HG03442 (cell line): Measurements from ENCODE around the gene SLCO4C1.

Experiments
- ATAC-seq: cut with Tn5 transposase; IDR thresholded peaks from one replicate; pipeline ENCODE4 v1.9.1; 2021; ENCODE audit warnings: mild to moderate bottlenecking, moderate library complexity; ENCODE audit not compliant: unreplicated experiment

The SLCO4C1 gene

DNA sequence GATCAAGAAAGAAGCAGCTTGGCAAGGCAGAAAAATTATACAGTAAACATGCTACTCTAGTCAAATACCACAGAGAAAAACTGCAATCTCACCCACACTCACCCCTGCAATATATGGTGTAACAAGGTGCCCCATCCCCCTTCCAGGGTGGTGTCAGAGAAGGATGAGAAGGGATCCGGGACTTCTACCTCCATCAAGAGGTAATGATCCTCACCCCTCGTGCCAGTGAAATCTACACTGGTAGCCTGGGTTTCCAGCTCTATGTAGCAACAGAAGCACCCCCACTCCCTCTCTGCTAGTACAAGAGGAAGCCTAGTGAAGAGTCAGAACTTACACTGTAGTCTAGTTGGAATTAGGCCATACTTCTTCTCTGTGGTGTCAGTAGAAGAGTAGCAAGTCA lies 18.9 kb downstream of the SLCO4C1 start:
- ATAC-seq = no peak

DNA sequence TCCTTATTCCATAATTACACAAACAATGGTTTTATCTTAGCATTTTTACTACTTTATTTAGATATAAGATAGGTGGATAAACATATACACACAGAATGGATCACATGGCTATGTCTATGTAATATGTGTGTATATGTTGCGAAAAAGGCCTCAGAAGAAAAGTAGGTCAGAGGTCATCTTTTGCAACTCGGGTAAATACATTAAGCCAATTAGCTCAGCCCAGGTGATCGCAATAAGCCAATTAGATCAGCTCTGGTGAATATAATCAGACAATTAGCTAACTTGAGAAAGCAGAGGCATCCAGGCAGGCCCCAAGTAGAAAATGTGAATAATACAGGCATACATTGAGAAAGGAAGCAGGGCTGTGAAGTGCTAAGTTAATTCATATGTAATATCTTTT lies 24.3 kb downstream of the SLCO4C1 start:
- no peak for ATAC-seq

DNA sequence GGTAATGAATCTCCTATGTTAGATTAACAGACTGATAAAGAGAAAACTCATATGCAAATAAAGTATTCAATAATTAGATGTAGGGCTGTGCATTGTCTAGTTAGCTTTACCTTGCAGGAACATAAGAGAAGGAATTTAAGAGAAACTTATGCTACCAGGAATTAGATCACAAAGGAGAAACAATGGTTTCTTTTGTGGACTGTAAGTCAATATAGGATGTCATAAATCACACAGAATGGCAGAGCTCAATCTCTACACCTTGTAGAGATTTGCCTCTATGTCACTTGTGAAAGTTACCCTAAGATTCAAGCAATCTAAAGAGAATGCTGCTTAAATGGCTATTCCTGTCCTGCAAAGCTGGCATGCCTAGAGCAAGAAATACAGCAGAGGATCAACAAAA lies 26.0 kb downstream of the SLCO4C1 start:
- no peak for ATAC-seq

DNA sequence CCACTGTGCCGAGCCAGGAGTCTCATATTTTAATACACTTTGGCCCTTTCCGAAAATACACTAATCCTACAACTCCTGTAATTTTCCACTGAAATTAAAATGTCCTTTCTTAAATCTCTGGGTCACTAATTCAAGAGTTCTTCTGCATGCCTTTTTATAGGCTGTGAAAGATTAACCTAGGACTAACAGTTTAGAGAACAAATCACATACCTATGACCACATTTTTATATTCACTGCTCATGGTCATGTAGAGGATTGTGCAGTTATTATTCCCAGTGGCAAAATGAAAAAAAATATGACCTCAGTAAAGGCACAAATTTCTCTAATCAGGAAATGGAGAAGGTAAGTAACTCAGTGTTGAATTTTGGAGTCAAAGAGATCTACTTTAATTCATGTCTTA lies 33.4 kb downstream of the SLCO4C1 start:
- no peak for ATAC-seq

DNA sequence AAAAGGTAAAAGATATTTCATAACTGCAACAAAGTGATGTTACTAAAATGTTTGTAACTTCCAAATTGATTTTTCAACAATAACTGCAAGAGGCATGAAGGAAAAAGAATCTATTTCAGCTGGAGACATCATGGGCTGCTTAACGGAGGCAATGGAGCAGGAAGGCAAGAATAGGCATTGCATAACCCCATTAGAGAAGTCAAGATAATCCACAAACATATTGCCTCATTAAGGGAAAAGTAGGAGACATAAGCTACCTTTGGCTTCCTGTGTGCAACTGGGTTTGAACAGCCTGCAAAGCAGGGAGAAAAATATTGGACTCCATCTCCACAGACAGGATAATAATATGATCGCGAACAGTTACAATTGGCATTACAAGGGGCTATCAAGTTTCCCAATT lies 46.7 kb downstream of the SLCO4C1 start:
- no peak for ATAC-seq

DNA sequence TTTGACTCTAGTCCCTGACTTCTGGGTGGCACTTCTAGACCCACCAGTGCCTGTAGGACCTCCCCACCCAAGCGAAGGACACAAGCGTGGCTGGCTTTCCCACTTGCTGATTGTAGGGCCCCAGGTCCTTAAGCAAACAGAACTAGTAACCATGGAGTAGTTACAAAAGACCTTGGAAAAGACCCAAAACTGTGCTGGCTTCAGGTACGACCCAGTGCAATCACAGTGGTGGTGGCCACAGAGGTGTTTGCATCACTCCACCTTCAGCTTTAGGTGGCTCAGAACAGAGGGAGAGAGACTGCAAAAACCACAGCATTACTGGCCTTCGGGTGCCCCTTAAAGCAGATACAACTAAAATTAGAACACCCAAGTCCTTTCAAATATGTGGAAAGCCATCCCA lies 52.9 kb downstream of the SLCO4C1 start:
- no peak for ATAC-seq

DNA sequence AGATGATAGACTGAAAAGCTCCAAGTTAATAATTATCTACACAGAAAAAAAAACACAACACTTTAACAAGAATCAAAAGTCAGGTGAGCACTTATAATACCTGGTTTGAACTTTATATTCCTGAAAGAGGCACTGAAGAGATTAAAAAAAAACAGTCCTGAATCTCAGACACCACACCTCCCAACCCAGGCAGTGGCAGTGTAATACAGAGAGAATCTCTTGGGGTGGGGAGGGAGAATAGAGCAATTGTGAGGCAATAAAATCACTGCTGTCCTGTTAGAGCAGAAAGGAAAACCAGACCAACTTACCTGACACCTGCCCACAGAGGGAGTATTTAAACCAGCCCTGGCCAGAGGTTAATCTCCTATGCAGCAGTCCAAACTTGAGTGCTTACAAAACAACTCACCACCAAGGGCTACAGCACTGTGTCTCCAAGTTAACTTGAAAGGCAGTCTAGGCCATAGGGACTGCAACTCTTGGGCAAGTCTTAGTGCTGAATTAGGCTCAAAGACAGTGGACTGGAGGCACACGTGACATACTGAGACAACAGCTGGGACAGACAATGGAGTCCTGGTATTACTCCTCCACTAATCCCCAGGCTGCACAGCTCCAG lies 54.2 kb downstream of the SLCO4C1 start:
- ATAC-seq = no peak

DNA sequence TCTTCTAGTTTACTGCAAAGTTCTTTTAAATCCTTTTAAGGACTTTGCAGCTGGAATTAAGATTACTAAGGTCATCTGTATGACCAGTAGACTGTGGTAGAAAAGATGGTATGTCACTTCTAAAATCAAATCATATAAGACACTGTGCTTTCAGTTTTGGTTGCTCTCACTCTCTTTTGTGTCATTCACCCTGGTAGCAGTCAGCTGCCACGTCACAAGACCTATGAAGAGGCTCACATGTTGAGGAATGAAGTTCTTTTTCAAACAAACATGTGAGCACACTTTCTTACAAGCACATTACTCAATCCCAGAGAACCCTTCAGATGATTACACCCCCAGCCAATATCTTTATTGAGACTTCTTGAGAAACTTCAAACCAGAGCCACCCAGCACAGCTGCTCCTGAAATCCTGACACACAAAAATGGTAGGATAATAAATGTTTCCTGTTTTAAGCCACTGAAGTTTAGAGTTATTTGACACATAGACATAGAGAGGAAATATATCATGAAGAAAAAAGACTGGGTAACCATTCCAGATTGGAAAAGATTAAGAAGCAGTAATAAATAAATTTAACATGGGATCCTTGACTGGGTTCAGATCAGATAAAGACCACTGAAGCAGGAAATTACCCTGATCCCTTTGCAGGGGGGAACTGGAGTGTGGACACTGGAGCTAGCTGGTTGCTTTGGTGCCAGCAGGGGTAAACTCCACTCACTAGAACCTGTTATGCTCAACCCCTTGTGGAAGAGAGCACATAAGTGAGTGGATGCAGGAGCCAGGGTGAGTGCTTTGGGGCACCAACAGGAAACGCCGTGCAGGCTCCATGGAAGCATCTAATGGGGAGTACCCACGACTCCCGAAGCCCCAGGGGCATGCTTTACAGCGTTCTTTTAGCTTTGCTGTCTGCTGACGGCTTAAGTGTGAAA lies 64.1 kb downstream of the SLCO4C1 start:
- peak; percentile 92 for ATAC-seq

DNA sequence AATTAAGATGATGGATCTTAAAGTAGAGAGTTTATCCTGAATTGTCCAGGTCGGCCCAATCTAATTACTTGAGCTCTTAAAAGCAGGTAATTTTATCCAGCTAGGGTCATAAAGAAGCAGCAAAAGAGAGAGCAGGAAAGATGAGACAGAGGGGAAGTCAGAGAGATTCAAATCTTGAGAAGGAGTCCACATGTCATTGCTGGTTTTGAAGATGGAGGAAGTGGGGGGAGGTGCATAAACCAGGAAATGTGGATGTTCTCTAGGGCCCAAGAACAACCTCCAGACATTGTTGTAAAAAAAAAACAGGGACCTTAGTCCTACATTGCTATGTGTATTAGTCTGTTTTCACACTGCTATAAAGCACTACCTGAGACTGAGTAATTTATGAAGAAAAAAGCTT lies 66.4 kb downstream of the SLCO4C1 start:
- ATAC-seq = no peak

DNA sequence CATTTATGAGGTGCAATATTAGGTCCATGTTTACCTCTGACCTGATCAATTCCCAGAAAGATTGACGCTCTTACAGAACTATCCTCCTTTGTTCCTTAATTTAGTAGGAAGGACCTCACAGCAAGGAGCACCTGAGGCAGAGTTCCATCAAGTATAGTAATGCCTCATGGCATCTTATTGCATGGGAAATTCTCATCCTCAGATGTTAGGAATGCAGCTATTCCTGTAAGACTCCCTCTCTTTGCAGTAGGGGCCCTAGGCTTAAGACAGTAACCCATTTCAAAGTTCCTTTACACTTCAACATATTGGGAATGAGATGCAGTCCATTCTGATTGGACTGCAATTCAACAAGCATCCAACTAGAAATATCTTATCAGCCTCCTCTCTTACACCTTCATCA lies 69.8 kb downstream of the SLCO4C1 start:
- ATAC-seq = no peak

DNA sequence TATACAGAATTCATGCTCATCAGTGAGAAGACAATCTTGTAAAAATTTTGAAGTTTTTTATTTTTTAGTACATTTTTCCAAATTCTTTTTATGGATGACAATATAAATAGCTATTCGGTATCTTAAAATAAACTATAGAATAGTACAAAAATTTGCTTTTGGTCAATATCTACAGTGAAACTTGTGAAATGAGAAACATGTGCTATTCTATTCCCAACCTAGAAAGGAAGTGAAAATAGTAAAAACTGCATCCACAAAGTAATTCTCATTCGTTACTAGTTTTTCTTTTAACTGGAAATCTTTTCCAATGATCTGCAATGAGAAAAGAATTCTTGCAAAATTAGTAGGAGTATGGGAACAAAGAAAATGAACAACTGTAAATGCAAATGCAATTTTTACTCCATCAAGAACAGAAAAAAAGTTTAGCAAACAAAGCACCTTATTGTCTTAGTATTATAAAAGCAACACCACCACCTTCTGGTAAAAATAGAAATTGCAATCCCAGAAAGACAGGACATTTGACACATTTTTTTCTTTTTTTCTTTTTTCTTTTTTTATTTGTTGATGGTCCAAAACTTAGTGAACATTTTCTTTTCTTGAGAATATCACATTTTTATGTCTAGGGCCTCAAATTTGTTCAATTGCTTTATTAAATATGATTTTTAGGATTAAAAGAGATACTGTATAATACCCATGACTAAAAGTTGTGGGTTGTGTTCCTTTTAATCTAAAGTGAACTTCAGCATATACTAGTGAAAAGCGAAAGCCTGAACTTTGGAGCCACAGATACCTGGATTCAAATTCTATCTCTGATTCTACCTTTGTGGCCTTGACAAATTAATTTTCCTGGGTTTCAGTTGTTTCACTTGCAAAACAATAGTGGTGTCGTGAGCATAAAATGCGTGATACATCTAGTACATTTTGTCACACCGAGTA lies 72.3 kb downstream of the SLCO4C1 start:
- ATAC-seq = no peak

DNA sequence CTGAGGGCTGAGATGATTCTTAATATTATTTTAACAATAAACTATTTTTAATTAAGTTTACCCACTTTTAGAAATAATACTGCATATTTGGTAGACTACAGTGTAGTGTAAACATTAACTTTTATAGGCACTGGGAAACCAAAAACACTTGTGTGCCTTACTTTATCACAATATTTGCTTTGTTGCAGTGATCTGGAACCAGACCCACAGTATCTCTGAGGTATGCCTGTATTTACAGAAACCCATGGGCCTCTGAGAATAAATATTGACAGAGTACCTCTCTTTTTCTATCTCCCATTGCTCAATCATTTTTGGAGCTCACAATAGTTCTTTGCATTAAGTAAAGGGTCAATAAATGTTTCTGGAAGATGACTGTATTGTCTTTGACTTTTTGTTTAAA lies 73.3 kb downstream of the SLCO4C1 start:
- ATAC-seq = no peak

DNA sequence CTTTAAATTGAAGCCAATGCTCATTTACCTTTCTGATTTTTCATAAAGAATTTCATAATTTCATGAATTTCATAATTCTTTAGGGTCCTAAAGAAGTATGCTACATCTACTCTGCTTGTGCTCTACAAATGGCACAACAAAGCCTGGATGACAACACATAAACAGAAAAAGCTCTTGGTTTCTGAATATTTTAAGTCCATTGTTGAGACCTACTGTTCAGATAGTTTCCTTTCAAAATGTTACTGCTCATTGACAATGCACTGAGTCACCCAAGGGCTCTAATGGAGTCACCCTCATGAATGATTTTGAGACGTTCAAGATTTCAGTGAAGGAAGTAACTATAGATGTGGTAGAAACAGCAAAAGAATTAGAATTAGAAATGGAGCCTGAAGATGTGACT lies 74.1 kb downstream of the SLCO4C1 start:
- ATAC-seq = no peak

DNA sequence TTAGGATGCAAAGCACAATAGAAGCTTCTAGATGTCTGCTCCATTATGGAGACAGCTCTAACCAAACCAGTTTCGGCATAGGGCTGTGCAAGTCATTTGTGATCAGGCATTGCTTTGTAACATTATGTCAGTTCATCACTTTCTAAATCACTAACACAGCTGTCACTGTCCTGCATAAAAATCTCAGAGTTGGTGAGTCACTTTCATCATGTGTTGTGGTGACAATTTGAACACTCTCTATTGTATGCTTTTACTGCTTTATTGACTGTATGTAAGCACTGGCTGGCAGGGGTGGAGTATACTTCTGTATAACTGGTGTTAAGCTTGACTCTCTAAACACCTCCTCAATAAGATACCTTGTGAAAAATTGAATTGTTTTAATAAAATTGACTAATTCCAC lies 77.9 kb downstream of the SLCO4C1 start:
- ATAC-seq = peak; percentile 88

DNA sequence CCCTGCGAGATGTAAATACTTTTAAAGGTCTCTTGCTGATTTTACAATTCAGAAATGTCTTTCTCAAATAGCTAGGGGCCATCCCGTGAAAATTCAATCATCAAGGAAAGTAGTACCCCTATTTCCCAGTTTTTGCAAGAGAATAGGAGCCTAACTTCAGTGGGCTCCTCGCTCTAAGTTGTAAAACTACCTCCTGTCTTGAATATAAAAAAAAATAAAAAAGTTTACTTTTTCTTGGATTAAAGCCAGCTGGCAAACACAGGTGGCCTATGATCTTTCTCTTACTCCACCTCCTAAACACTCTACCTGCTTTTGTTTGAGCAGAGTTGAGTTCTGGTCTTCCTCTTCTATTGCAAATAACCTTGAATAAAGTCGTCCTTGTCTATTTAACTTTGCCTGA lies 79.4 kb downstream of the SLCO4C1 start:
- ATAC-seq = no peak

DNA sequence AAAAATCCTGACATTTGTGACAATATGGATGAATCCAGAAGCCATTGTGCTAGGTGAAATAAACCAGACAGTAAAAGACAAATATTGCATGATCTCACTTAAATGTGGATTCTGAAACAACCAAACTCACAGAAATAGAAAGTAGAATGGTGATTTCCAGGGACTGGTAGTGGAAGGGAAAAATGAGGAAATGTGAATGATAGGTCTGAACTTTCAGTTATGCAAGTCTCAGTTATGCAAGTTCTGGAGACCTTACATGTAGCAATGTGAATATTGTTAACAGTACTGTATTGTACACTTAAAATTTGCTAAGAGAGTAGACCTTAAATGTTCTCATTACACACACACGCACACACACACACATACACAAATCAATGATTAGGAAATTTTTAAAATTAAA lies 84.9 kb downstream of the SLCO4C1 start:
- no peak for ATAC-seq

DNA sequence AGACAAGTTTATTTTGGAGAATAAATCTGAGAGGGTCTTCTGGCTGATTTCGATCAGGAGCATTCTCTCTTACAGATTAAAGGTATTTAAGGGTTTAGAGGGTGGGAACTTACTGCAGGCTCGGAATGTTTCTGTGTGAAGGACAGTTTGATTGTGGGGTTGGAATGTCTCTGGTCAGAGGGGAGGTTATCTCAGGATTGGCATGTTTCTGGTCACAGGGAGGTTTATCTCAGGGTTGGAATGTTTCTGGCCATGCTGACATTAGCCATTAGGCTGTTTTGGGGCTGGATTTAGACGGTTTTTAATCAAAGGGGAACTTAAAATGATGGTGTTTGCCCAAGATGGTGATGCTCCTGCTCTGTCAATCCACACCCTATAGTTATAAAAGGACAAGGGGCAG lies 95.2 kb downstream of the SLCO4C1 start:
- ATAC-seq = no peak

DNA sequence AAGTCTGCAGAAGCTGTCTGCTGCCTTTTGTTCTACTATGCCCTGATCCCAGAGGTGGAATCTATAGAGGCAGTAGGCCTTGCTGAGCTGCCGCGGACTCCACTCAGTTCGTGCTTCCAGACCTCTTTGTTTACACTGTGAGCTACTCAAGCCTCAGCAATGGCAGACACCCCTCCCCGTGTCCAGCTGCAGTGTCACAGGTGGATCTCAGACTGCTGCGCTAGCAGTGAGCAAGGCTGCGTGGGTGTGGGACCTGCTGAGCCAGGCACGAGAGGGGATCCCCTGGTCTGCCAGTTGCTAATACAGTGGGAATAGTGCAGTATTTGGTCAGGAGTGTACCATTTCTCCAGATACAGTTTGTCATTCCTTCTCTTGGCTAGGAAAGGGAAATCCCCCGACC lies 99.6 kb downstream of the SLCO4C1 start:
- ATAC-seq = no peak
